Kidney epithelial cell (primary cell): ENCODE measurements around the gene NT5DC4. TPM values are rescaled to one million over a fixed set of nuclear protein-coding genes. Genes with fewer than 3 reads are reported as not detected.

Experiments used
- DNase-seq: peaks from one replicate; pipeline ENCODE4 v3.0.0-alpha.2; 2010; ENCODE audit warnings: low read depth
- H3K27me3 ChIP-seq: 2 replicates; pipeline ENCODE4 v1.6.0; 2011; ENCODE audit warnings: low read length; ENCODE audit not compliant: control insufficient read depth, insufficient read depth
- H3K36me3 ChIP-seq: 2 replicates; pipeline ENCODE4 v1.5.1; 2011; ENCODE audit warnings: low read length; ENCODE audit not compliant: control insufficient read depth, insufficient read depth
- H3K4me3 ChIP-seq: 2 replicates; pipeline ENCODE4 v1.5.1; 2011; ENCODE audit warnings: low read depth, mild to moderate bottlenecking, control low read depth, low read length
- total RNA-seq: library from RNA; depleted of rRNA; stranded (reverse); fragments of >200 nt; gene quantifications from 2 replicates; pipeline ENCODE4 v1.2.3, GENCODE V29; 2015
- TF ChIP-seq, protein P1 (sequence below): IDR thresholded peaks from 2 replicates; pipeline ENCODE4 v1.5.1; 2011; ENCODE audit warnings: mild to moderate bottlenecking, moderate library complexity, low read length, control low read depth, inconsistent platforms; ENCODE audit not compliant: insufficient read depth, poor library complexity, severe bottlenecking

Gene NT5DC4
- total RNA-seq, 1 donor from 2014 or later, result not detected

GRCh38 chr2:112787729-112788393, 67.0 kb downstream of the NT5DC4 start:
- TF ChIP-seq, protein P1, sequence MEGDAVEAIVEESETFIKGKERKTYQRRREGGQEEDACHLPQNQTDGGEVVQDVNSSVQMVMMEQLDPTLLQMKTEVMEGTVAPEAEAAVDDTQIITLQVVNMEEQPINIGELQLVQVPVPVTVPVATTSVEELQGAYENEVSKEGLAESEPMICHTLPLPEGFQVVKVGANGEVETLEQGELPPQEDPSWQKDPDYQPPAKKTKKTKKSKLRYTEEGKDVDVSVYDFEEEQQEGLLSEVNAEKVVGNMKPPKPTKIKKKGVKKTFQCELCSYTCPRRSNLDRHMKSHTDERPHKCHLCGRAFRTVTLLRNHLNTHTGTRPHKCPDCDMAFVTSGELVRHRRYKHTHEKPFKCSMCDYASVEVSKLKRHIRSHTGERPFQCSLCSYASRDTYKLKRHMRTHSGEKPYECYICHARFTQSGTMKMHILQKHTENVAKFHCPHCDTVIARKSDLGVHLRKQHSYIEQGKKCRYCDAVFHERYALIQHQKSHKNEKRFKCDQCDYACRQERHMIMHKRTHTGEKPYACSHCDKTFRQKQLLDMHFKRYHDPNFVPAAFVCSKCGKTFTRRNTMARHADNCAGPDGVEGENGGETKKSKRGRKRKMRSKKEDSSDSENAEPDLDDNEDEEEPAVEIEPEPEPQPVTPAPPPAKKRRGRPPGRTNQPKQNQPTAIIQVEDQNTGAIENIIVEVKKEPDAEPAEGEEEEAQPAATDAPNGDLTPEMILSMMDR, result no peak
- Histone ChIP-seq H3K4me3 (no peak overlapping the region), H3K36me3 (no peaks in the 10 kb centered on the region), H3K27me3 (no peaks in the 10 kb centered on the region)
- DNase-seq, result no peak

GRCh38 chr2:112788653-112789052, 67.8 kb downstream of the NT5DC4 start:
- Histone ChIP-seq H3K27me3 (no peaks in the 10 kb centered on the region), H3K36me3 (no peaks in the 10 kb centered on the region), H3K4me3 (no peak overlapping the region)
- DNase-seq, result no peak
- TF ChIP-seq, protein P1, result no peak

Other genes with a start within 250 kb of the NT5DC4 start
- 51.3 and 59.3 TPM in 2 replicates for gene TTL, start 238.9 kb upstream of the NT5DC4 start, total RNA-seq
- 20.8 and 20.9 TPM in 2 replicates for gene POLR1B, start 178.6 kb upstream of the NT5DC4 start, total RNA-seq
- 33.5 and 36.5 TPM in 2 replicates for gene CHCHD5, start 136.4 kb upstream of the NT5DC4 start, total RNA-seq
- 101 TPM in 2 replicates for gene SLC20A1, start 75.1 kb upstream of the NT5DC4 start, total RNA-seq
- 2.5 and 5.6 TPM in 2 replicates for gene CKAP2L, start 43.6 kb downstream of the NT5DC4 start, total RNA-seq
- gene IL1A, start 63.5 kb downstream of the NT5DC4 start, total RNA-seq, result 2.3 and 2.4 TPM in 2 replicates
- gene IL1B, start 115.8 kb downstream of the NT5DC4 start, total RNA-seq, result 0.13 TPM in 1 of 2 replicates, not detected in the other
- gene IL37, start 190.1 kb downstream of the NT5DC4 start, total RNA-seq, result not detected in 2 replicates